Measurements from ENCODE around the gene HEG1.

Gene HEG1

DNA sequence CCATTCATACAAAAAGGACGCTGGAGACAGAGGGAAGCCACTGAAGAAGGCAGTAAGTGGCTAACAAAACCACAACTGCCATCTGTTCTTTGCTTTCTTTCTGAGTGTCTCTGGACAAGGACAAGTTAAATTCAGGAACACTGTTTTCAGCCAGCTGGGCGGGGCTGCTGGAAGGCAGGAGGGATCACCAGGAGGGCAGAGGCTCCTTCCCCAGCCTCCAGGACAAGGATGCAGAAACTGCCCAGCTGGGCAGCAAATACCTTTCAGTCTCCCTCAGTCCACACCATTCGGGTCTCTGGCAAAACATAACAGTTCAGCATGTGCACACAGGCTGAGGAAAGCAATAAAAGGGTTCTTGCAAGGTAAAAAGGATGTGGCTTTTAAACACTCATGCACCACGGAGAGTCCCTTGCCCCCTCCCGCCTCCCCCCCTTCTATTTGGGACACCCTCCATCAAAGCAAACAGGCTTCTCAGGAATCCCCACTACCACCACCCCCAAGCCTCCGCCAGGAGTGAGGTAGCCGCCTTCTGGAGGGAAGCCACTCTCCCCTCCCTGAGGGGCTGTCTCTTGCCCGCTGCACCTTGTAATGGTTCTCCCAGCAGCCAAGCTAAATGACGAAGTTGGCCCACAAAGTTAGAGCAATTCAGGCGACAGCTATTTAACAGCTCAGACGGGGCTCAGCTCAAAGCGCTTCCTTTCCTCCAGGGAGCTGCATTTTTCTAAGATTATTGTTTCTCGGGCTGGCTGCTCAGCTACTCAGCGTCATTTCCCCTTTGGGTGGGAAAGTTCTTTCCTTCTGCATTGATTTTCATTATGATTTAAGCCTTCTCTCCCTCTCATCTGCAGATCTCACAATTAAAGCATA is 3.8 kb downstream of the HEG1 start:
- no peak for TF ChIP-seq ZFX (IDR thresholded peaks at IDR 0.05)
- TF ChIP-seq, protein P1, sequence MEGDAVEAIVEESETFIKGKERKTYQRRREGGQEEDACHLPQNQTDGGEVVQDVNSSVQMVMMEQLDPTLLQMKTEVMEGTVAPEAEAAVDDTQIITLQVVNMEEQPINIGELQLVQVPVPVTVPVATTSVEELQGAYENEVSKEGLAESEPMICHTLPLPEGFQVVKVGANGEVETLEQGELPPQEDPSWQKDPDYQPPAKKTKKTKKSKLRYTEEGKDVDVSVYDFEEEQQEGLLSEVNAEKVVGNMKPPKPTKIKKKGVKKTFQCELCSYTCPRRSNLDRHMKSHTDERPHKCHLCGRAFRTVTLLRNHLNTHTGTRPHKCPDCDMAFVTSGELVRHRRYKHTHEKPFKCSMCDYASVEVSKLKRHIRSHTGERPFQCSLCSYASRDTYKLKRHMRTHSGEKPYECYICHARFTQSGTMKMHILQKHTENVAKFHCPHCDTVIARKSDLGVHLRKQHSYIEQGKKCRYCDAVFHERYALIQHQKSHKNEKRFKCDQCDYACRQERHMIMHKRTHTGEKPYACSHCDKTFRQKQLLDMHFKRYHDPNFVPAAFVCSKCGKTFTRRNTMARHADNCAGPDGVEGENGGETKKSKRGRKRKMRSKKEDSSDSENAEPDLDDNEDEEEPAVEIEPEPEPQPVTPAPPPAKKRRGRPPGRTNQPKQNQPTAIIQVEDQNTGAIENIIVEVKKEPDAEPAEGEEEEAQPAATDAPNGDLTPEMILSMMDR (conservative IDR thresholded peaks at IDR 0.05), result no peak
- H3K27ac ChIP-seq, result no peak overlapping the region

DNA sequence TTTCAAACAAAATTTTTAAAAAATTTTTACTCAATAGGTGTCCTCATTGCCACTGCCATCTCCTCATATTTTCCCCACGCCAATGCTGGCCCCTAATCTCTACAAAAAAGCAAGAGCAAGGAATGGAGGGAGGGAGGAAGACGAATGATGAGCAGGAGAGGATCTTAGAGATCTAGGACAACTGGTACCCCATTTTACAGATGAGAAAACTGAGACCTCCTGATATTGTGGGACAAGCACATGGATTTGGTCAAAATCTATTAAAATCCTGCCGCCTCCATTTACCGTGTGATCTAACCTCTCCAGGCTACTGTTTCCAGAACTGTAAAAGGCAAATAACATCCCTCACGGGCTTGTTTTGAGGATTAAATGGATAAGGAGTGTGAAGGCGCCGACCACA is 4.6 kb downstream of the HEG1 start:
- H3K27ac ChIP-seq, result no peak overlapping the region
- no peak for TF ChIP-seq ZFX (IDR thresholded peaks at IDR 0.05)
- TF ChIP-seq, protein P1 (conservative IDR thresholded peaks at IDR 0.05), result no peak

DNA sequence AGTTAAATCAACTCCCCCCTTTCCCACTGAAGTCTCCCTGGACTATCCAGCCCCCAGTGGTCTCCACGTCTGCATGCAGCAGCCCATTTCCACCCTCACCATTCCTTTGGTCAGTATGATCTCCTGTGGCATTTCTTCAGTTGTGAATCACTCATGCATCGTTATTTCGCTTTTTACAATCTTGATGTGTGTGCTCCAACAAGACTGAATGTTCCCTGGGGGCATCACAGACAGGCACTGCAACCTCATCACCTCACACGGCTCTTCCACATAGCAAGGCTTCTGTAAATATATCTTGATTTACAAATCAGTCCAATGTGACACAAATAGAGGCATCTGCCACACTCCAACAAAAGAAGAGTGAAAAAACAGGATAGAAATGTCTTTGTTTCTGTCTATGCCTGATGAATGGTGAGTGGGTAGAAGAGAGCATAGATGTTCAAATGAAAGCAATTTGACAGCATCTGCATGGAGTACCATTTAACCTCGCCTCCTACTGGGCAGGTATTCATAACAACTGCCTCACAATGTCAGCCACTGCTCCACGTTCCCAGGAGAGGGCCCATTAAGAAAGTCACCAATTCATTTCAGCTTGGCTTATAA is 5.2 kb downstream of the HEG1 start:
- TF ChIP-seq, protein P1 (conservative IDR thresholded peaks at IDR 0.05), result no peak
- no peak for TF ChIP-seq ZFX (IDR thresholded peaks at IDR 0.05)

DNA sequence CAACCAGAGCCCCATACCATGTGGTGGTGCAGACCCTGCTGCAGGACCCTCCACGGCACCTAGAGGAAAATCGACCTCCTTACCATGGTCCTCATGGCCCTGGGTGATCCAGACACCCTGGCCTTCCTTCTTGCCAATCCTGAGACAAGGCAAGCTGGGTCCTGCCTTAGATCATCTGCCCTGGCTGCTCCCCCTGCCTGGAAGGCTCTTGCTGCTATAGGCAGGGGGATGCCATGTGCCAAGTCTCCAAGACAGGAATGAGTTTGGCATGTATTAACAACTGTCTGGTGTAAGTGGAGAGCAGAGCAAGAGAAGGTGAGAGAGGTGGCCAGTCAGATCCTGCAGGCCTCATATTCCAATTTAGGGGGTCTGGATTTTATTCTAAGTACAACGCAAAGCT is 7.5 kb downstream of the HEG1 start:
- no peak overlapping the region for H3K27ac ChIP-seq
- no peak for TF ChIP-seq ZFX (IDR thresholded peaks at IDR 0.05)
- TF ChIP-seq, protein P1 (conservative IDR thresholded peaks at IDR 0.05), result no peak

More for the DNA sequence above, 5.2 kb downstream of the HEG1 start:
- no peak overlapping the region for H3K27ac ChIP-seq

DNA sequence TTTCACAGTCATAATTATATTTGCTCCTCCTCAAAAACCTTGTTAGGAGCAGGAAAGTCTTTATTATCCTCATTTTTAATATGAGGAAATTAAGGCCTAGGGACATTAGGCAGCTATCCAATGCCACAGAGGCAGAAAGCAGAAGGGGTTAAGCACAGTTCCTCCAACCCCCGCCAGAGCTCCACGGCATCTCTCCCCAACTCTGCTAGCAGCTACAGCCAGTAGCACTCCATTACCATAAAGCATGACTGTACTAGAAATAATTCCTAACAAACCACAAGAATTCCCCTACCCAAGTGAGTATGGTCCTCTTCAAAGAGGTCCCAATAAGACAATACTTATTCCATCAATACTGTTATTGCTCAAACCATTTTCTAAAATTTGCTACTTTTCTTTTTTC is 9.8 kb downstream of the HEG1 start:
- TF ChIP-seq, protein P1 (conservative IDR thresholded peaks at IDR 0.05), result no peak
- no peak for TF ChIP-seq ZFX (IDR thresholded peaks at IDR 0.05)

DNA sequence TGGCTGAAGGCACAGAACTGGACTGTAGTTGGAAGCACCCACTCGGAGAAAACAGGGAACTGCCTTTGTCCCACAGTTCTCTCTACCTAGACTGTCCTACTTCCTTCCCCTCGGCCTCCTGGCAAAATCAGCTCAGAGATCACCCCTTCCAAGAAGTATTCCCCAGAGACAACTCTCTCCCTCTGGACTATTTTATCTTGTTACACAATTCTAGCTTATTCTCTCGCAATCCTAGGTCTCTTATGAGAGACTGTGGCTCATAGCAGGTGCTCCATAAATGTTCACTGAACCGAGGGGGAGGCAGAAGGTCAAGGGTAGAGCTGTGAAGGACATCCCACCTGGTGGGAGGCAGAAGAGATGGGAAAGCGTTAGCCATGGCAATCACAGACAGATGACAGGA is 10.6 kb downstream of the HEG1 start:
- TF ChIP-seq ZFX (IDR thresholded peaks at IDR 0.05), result no peak
- TF ChIP-seq, protein P1 (conservative IDR thresholded peaks at IDR 0.05), result no peak
- no peak overlapping the region for H3K27ac ChIP-seq

More for the DNA sequence above, 9.8 kb downstream of the HEG1 start:
- no peak overlapping the region for H3K27ac ChIP-seq

DNA sequence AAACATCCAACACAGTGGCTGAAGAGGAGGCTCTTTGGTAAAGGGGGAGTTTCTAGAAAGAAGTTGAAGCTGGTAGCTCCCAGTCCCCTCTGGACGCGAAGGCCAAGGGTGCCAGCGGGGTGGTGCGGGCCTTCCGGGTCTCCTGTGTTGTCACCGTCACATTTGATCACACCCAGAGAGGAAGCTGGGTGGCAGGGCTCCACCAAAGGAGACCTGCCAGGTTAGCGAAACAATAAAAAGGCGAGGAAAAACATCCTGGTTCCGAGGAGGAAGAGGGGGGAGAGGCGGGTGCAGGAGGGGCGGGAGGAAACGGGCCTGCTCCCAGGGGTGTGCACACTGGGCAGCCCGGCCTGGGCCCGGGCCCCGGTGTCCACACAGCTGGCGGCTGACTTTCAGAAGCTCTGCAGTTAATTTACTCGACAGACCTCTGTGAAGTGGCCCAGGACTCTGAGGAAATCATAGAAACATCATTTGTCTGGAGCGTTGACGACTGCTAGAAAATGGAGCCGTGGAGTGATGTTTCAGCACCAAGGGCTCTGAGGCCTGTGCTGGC is 12.1 kb downstream of the HEG1 start:
- H3K27ac ChIP-seq, result peak overlapping the region; percentile 1; the same call in 1 of the 2 replicates
- TF ChIP-seq, protein P1 (conservative IDR thresholded peaks at IDR 0.05), result no peak
- TF ChIP-seq ZFX (IDR thresholded peaks at IDR 0.05), result no peak

All from C4-2B (cell line).